Heart left ventricle (tissue), 13 donors: Measurements from ENCODE around the gene ORAI2.

Experiments
- POLR2A ChIP-seq, 2 donors: fragments of 450-650 bp; IDR thresholded peaks; one replicate each; pipeline ENCODE4 v1.6.1; 2017; ENCODE audit warnings: antibody characterized with exemption in 2 of 2, mild to moderate bottlenecking in 2 of 2, moderate library complexity in 2 of 2
- TF ChIP-seq, protein P1 (sequence below), 12 donors: fragments of 200-600 bp; sonication (generic) in 4 of 12; IDR thresholded peaks; one replicate each; pipeline versions ENCODE4 v1.5.0 to v1.8.0; 2018 to 2022; ENCODE audit warnings: antibody characterized with exemption in 12 of 12, mild to moderate bottlenecking in 5 of 12
- donor health status: ischemic (EF 13 %, LVEDD 7.1; RV severe dilation, severe dysfunction).
- donor health status: DM: no; HTN: yes; CAD: no.
- donor health status: DM: no; HTN: no; CAD: no.
- donor health status: ischemic (EF 25% LVEDD 6.9; RV normal size, moderate dysfunction).
- donor health status: ischemic (EF 25% LVEDD 5.7; RV mildly dilated, moderate dysfunction).
- donor health status: ischemic (EF 35%, LVEDD 5.7; RV mildly dilated, moderate dysfunction).
- donor health status: nonischemic (EF 11% LVEDD 7.7; RV severe dilation, severe dysfunction).
- donor health status: DM: yes; HTN: yes; CAD: no.
- donor health status: PGD.
- donor health status: ischemic (EF 29% LVEDD 5.4; RV normal size, mild dysfunction).
- donor health status: nonischemic (EF 23%, LVEDD 6.1; RV moderate dilation, normal function).

DNA sequence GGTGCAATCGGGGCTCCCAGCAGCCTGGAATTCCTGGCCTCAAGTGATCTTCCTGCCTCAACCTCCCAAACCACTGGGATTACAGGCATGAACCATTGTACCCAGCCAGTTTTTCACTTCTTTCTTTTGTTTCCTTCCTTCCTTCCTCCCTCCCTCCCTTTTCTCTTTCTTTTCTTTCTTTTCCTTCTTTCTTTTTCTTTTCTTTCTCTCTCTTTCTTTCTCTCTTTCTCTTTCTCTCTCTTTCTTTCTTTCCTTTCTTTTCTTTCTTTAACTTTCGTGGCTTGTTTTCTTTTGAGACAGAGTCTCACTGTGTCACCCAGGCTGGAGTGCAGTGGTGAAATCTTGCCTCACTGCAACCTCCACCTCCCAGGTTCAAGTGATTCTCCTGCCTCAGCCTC is 12.3 kb downstream of the ORAI2 start:
- TF ChIP-seq, protein P1, sequence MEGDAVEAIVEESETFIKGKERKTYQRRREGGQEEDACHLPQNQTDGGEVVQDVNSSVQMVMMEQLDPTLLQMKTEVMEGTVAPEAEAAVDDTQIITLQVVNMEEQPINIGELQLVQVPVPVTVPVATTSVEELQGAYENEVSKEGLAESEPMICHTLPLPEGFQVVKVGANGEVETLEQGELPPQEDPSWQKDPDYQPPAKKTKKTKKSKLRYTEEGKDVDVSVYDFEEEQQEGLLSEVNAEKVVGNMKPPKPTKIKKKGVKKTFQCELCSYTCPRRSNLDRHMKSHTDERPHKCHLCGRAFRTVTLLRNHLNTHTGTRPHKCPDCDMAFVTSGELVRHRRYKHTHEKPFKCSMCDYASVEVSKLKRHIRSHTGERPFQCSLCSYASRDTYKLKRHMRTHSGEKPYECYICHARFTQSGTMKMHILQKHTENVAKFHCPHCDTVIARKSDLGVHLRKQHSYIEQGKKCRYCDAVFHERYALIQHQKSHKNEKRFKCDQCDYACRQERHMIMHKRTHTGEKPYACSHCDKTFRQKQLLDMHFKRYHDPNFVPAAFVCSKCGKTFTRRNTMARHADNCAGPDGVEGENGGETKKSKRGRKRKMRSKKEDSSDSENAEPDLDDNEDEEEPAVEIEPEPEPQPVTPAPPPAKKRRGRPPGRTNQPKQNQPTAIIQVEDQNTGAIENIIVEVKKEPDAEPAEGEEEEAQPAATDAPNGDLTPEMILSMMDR (IDR thresholded peaks at IDR 0.05), result no peak
- TF ChIP-seq POLR2A (IDR thresholded peaks at IDR 0.05), result no peak
